HG02840 (cell line): Measurements from ENCODE around the gene MRPS27.
"Not testable (repeated sequence)": the region's sequence is repeated elsewhere in the genome, so short reads cannot be mapped to it uniquely, and the experiment has no call there.

ENCODE experiments used
- ATAC-seq: cut with Tn5 transposase; IDR thresholded peaks from one replicate; pipeline ENCODE4 v1.9.1; 2021; ENCODE audit warnings: mild to moderate bottlenecking, moderate library complexity, moderate number of reproducible peaks; ENCODE audit not compliant: unreplicated experiment, low FRiP score

The MRPS27 gene

DNA sequence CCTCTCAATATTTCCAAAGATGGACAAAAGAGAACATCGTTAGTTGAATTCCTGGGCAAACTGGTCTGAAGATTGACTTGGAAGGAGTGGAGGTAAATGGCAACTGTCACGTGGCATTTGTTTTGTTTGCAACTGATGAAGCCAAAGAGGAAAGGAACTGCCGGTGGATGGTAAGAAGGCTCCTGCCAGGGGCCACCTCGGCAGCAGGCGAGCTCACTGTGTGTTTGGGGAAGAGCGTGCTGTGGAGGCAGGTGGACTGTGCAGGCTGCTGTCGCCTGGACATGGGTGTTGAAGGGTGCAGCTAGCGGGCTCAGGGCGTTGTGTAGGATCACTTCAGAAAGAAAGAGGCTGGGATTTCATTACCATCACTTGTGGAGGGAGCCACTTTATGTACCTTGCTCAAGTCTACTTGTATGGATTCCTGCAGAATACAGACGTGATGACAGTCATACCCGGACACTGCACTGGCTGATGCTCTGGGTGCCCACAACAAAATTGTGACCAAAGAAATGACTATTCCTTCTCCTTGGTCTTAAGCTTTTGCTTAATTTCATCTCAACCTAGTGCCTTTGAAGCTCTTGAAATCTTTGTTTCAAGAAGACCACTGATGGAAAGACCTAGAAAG lies 140.1 kb downstream of the MRPS27 start:
- no peak for ATAC-seq

DNA sequence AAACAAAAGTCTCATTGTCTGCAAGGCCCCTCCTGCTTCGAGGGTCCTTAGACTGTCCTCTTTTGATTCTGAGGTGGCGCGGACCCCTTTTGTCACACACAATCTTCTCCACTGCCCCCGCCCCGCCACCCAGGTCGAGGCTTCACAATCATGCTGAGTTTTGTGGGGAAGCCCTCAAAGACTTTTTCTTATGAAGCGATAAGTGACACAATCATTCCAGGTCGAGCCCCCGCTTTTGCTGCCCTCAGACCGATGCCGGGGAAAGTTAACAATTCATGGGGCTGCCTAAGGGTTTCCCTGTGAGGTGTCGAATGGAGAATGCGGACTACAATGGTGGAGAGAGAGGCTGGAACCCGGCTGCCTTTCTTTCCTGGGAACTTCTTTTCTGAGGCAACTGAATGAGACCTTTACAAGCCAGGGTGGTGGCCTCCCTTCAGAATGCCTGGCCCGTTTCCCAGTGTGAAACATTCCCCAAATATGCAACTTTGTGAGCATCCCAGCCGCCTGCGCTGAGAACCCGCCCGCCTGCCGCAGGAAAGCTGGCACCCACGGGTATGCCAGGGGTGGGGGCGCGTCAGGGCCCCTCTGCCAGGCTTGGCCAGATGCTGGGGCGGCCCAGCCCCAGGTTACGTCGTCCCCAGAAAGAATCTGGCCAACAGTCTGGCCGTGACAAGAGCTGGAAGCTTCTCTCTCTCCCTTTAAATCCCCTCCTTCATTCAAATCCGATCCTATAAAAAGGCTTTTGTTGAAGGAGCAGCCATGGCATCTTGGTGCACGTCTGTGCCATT lies 140.8 kb downstream of the MRPS27 start:
- ATAC-seq: no peak

DNA sequence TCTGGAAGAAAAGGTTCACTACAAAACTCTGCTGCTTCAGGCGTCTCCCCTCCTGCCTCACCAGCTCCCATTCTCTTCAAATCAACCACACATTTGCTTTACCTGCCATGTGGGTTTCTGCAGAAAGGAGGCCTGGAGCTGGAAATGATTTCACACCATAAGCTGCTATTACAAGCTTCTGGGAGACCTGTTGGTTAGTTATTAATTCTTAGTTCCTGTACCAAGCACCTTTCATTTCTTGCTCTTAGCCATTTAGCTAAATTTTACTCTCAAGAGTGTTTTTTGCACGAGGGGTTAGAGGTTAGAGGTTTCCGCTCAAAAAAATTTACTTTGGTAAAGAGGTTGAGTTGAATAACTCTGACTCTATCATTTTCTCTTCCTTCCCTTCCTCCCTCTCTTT lies 142.5 kb downstream of the MRPS27 start:
- ATAC-seq: no peak

DNA sequence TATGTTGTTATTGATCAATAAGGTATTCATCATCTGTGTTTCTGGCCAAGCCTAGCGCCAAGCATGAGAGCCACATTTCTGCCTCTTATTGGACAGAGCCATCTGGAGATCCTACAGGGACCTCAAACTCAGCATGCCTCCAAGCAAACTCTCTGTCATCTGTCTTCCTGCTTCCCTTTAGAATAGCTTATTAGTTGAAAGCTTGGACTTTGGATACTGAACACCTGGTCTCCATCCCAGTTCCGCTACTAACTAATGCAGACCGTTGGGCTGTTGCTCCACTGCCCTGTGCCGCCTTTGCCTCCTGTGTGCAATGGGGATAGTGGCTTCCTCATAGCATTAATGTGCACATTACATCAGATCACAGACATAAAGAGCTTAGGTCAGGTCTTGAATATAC lies 147.3 kb downstream of the MRPS27 start:
- no peak for ATAC-seq

DNA sequence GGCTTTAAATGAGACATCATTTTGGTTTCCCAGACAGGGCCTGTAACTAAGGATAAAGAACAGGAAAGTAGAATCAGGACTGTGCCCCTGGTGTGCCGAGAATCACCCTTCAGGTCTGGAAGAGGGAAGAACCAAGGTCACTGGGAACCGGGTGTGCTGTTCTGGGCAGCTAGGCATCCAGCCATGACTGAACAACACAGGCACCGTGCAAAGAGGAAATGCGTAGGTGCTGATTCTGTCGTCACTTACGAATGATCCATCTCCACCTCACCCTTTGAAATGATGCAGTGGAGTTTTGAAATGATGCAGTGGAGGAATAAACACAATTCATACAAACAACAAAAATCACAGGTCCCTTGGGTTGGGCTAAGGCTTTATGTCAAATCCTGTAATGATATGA lies 148.4 kb downstream of the MRPS27 start:
- ATAC-seq: no peak

DNA sequence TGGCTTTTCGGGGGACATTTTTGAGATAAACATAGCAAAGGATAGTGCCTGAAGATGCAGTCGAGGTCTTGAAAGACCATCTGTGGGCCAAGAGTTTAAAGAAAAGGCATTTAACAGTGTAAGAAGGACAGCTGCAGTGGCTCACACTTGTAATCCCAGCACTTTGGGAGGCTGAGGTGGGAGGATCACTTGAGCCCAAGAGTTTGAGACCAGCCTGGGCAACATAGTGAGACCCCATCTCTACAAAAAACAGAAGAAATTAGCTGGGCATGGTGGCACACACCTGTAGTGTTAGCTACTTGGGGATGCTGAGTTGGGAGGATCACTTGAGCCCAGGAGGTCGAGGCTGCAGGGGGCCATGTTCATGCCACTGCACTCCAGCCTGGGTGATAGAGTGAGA lies 148.9 kb downstream of the MRPS27 start:
- not testable (repeated sequence) for ATAC-seq

DNA sequence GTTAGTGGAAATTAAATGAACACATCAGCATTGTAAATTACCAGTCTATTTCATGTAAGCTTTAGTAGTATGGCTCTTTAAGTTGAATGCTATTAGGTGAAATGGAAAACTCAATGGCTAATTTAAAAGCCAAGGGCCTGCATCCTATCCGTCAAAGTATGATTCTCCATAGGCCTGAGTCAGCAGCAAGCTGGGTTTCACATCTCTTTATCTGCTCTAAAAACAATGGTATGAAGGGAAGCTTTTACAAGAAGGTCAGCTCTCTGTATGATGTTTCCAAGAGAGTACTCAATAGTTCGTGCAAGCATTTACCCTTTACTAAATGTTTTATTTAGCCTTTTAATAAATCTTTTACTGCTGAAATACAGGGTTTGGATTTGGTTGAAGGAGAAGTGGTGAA lies 149.9 kb downstream of the MRPS27 start:
- ATAC-seq: no peak
